Endothelial cell of umbilical vein (primary cell): ENCODE data around the gene CNOT1. TPM values are rescaled to one million over a fixed set of nuclear protein-coding genes. Genes with fewer than 3 reads are reported as not detected.

Experiments used
- BruUV-seq: library from RNA; stranded (reverse); fragments of 400-500 nt; replicated peaks from 2 replicates; lab custom pipeline; 2021; lab: Mats Ljungman, UMichigan
- CTCF ChIA-PET: fragments of 300-600, 350-600 bp; sonication (Branson Sonifier 250); formaldehyde crosslinking; loops from one replicate; lab custom pipeline; 2021; ENCODE audit warnings: antibody characterized with exemption, inconsistent platforms; lab: Charles Lee
- POLR2A ChIA-PET: fragments of 300-600, 350-600 bp; sonication (Branson Sonifier 250); formaldehyde crosslinking; loops from one replicate; lab custom pipeline; 2021; ENCODE audit warnings: antibody characterized with exemption, inconsistent platforms; lab: Charles Lee
- DNase-seq: peaks from one replicate; pipeline ENCODE4 v3.0.0-alpha.2; 2011; ENCODE audit warnings: low read depth, low spot score
- FAIRE-seq: peaks from 2 replicates; lab custom pipeline; 2011; peaks lifted over from hg19 to GRCh38; lab: Jason Lieb, UNC
- H2AFZ ChIP-seq: 2 replicates; pipeline ENCODE4 v1.6.0; 2012; ENCODE audit warnings: low read depth, low read length, control low read depth, inconsistent platforms
- H3K27ac ChIP-seq: 2 replicates; pipeline ENCODE4 v1.5.1; 2011; ENCODE audit warnings: low read depth, mild to moderate bottlenecking, control low read depth, low read length, moderate library complexity; ENCODE audit not compliant: insufficient read depth
- H3K27me3 ChIP-seq, 2 experiments: 2 replicates each; pipeline versions ENCODE4 v1.6.0 to v1.6.1; 2011; ENCODE audit warnings: low read length in 2 of 2, mixed read lengths in 1 of 2; ENCODE audit not compliant: control insufficient read depth in 2 of 2, insufficient read depth in 2 of 2
- H3K36me3 ChIP-seq, 2 experiments: 2 replicates in 1 of 2; 3 replicates in 1 of 2; pipeline ENCODE4 v1.5.1; 2011; ENCODE audit warnings: low read length in 2 of 2, mild to moderate bottlenecking in 1 of 2, moderate library complexity in 1 of 2; ENCODE audit not compliant: control insufficient read depth in 2 of 2, insufficient read depth in 2 of 2; ENCODE audit errors: extremely low read depth in 1 of 2
- H3K4me1 ChIP-seq: 3 replicates; pipeline ENCODE4 v1.5.1; 2011; ENCODE audit warnings: mild to moderate bottlenecking, low read length; ENCODE audit not compliant: control insufficient read depth, insufficient read depth; ENCODE audit errors: extremely low read depth
- H3K4me2 ChIP-seq: 2 replicates; pipeline ENCODE4 v1.6.1; 2011; ENCODE audit warnings: low read length, control low read depth, mixed read lengths; ENCODE audit not compliant: insufficient read depth
- H3K4me3 ChIP-seq, 3 experiments: fragments of 200-600 bp in 1 of 3; sonication (generic), shearing (Covaris generic) in 1 of 3; replicated peaks in 1 of 3; 2 replicates each; pipeline ENCODE4 v1.5.1; 2011 to 2016; ENCODE audit warnings: control low read depth in 3 of 3, low read length in 3 of 3, mild to moderate bottlenecking in 2 of 3, inconsistent platforms in 1 of 3, low read depth in 1 of 3, moderate library complexity in 1 of 3; ENCODE audit not compliant: insufficient read depth in 1 of 3
- H3K79me2 ChIP-seq: 2 replicates; pipeline ENCODE4 v1.6.0; 2012; ENCODE audit warnings: low read length, inconsistent platforms; ENCODE audit not compliant: control insufficient read depth, insufficient read depth
- H3K9ac ChIP-seq: replicated peaks from 2 replicates; pipeline ENCODE3; 2011; ENCODE audit warnings: low read length, control low read depth; ENCODE audit not compliant: insufficient read depth; ENCODE audit errors: extremely low read depth
- H3K9me1 ChIP-seq: replicated peaks from 3 replicates; pipeline ENCODE4 v1.6.0; 2011; ENCODE audit warnings: mild to moderate bottlenecking, low read length; ENCODE audit not compliant: control insufficient read depth, insufficient read depth; ENCODE audit errors: extremely low read depth
- H3K9me3 ChIP-seq: replicated peaks from 2 replicates; pipeline ENCODE4 v1.5.1; 2012; ENCODE audit warnings: low read length, inconsistent platforms; ENCODE audit not compliant: control insufficient read depth, insufficient read depth
- H4K20me1 ChIP-seq: replicated peaks from 2 replicates; pipeline ENCODE3; 2011; ENCODE audit warnings: mild to moderate bottlenecking, low read length; ENCODE audit not compliant: control insufficient read depth, insufficient read depth; ENCODE audit errors: extremely low read depth
- CTCF ChIP-seq, 2 donors: IDR thresholded peaks; 1 replicate in 1 of 2; 2 replicates in 1 of 2; pipeline ENCODE4 v1.5.1; 2011; ENCODE audit warnings: low read length in 2 of 2, mild to moderate bottlenecking in 2 of 2, moderate library complexity in 2 of 2, control low read depth in 1 of 2, inconsistent platforms in 1 of 2, low read depth in 1 of 2; ENCODE audit not compliant: insufficient read depth in 1 of 2; ENCODE audit errors: extremely low read depth in 1 of 2
- EZH2 ChIP-seq: IDR thresholded peaks from 2 replicates; pipeline ENCODE4 v1.6.1; 2012; ENCODE audit warnings: borderline replicate concordance, low read depth, mild to moderate bottlenecking, moderate library complexity, low read length, inconsistent platforms; ENCODE audit not compliant: severe bottlenecking
- FOS ChIP-seq: IDR thresholded peaks from 2 replicates; pipeline ENCODE4 v1.6.1; 2011; ENCODE audit warnings: mild to moderate bottlenecking, low read length, moderate library complexity, borderline replicate concordance; ENCODE audit not compliant: insufficient read depth
- GATA2 ChIP-seq: IDR thresholded peaks from 2 replicates; pipeline ENCODE4 v1.7.0; 2011; ENCODE audit warnings: low read depth, mild to moderate bottlenecking, moderate library complexity, mixed read lengths, low read length; ENCODE audit not compliant: insufficient read length, insufficient read depth
- JUN ChIP-seq: IDR thresholded peaks from 2 replicates; pipeline ENCODE4 v1.6.1; 2011; ENCODE audit warnings: borderline replicate concordance, low read depth; ENCODE audit not compliant: insufficient read length, insufficient read depth
- MAX ChIP-seq: IDR thresholded peaks from 2 replicates; pipeline ENCODE4 v1.6.1; 2011; ENCODE audit not compliant: insufficient read depth, insufficient read length
- MYC ChIP-seq: IDR thresholded peaks from one replicate; pipeline ENCODE4 v1.6.1; 2011; ENCODE audit warnings: mild to moderate bottlenecking, low read depth, low read length
- POLR2A ChIP-seq: IDR thresholded peaks from 2 replicates; pipeline ENCODE4 v1.6.1; 2012; ENCODE audit warnings: low read depth, mild to moderate bottlenecking, control low read depth, low read length
- POLR2AphosphoS5 ChIP-seq: IDR thresholded peaks from 2 replicates; pipeline ENCODE4 v1.6.1; 2012; ENCODE audit warnings: low read depth, mild to moderate bottlenecking, control low read depth, low read length, moderate library complexity; ENCODE audit not compliant: insufficient read depth
- dilution Hi-C: fragments of 300-500 bp; cut with MboI; formaldehyde crosslinking; loops from one replicate; pipeline ENCODE4 v1.15.0; 2019; ENCODE audit warnings: low sequenced_read_pairs; ENCODE audit not compliant: extremely low pct_ligation_motif_present
- intact Hi-C: fragments of 100-400 bp; cut with micrococcal nuclease; formaldehyde crosslinking; loops from one replicate; pipeline ENCODE4 v1.10.0; 2022
- polyA plus RNA-seq, 4 experiments: library from polyadenylated mRNA; depleted of rRNA in 3 of 4; stranded (reverse) in 3 of 4; unstranded in 1 of 4; fragments of >200 nt; gene quantifications; 2 replicates each; pipeline versions ENCODE4 v1.2.1 to v1.2.3, GENCODE V29; 2011 to 2012; ENCODE audit warnings: missing spikeins in 1 of 4
- total RNA-seq: library from RNA; stranded (reverse); gene quantifications from 2 replicates; pipeline ENCODE4 v1.2.3, GENCODE V29; 2021

Gene CNOT1
- total and polyA plus RNA-seq, 2 donors (not counting 3 experiments of a cell fraction or from before 2014, with no cell fraction given): 142 to 151 TPM

GRCh38 chr16:58530179-58530578 is 99.4 kb downstream of the CNOT1 start:
- no peaks in the 10 kb centered on the region for H3K9me3 ChIP-seq
- H3K27me3 ChIP-seq: no peaks in the 10 kb centered on the region
- no peak overlapping the region for H3K4me3 ChIP-seq
- DNase-seq (no peak), FAIRE-seq (no peak)
- H3K36me3 ChIP-seq: peaks cover 27 to 36% of the 10 kb centered on the region in 2 experiments
- ChIA-PET CTCF (interaction anchor here (0.9 kb wide), 1 partner anchor 226 kb away, joined by 3 read pairs; no protein-coding TSS in a partner anchor), POLR2A (no interaction called here)
- TF ChIP-seq FOS: no peak
- no peak for TF ChIP-seq EZH2
- TF ChIP-seq JUN: no peak
- TF ChIP-seq CTCF (IDR thresholded peaks at IDR 0.05; ENCODE audit: extremely low read depth in 1 of 2, insufficient read depth in 1 of 2, low read depth in 1 of 2, low read length in 2 of 2): no peak
- no peak for TF ChIP-seq GATA2
- no peak for TF ChIP-seq POLR2A
- no peak for TF ChIP-seq POLR2AphosphoS5
- no peak for TF ChIP-seq MAX
- no peak for TF ChIP-seq MYC
- no peak overlapping the region for H3K4me2 ChIP-seq
- no peak overlapping the region for H3K9ac ChIP-seq
- dilution Hi-C loops: no loop called here
- no TSS peak for BruUV-seq
- intact Hi-C loops: no loop called here
- no peaks in the 10 kb centered on the region for H3K4me1 ChIP-seq
- H3K27ac ChIP-seq: no peak overlapping the region
- no peaks in the 10 kb centered on the region for H3K9me1 ChIP-seq
- H3K79me2 ChIP-seq: no peaks in the 10 kb centered on the region
- no peaks in the 10 kb centered on the region for H4K20me1 ChIP-seq
- no peak overlapping the region for H2AFZ ChIP-seq
